SK-N-SH treated with all-trans-retinoic acid at 6 μM for 48 hours (cell line): ENCODE data around the gene BAIAP3.

Experiments
- ATAC-seq: fragments of 200-7000 bp; cut with Tn5 transposase; 3 replicates; pipeline ENCODE4 v1.9.1; 2020; ENCODE audit warnings: mild to moderate bottlenecking, moderate library complexity
- ARNTL ChIP-seq: fragments of 450-650 bp; formaldehyde crosslinking; IDR thresholded peaks from 2 replicates; pipeline ENCODE4 v1.5.0; 2020; ENCODE audit warnings: low read depth, mild to moderate bottlenecking, moderate library complexity, borderline replicate concordance
- CREB5 ChIP-seq: fragments of 250-450 bp; sonication (Bioruptor Pico); IDR thresholded peaks from 2 replicates; pipeline ENCODE4 v1.5.1; 2020; ENCODE audit warnings: low read depth, mild to moderate bottlenecking, moderate library complexity
- CSRNP3 ChIP-seq: fragments of 250-450 bp; sonication (Bioruptor Pico); IDR thresholded peaks from 2 replicates; pipeline ENCODE4 v1.5.1; 2021; ENCODE audit warnings: mild to moderate bottlenecking, moderate library complexity
- ESRRG ChIP-seq: fragments of 250-450 bp; sonication (Bioruptor Pico); IDR thresholded peaks from 2 replicates; pipeline ENCODE4 v1.6.1; 2021; ENCODE audit warnings: mild to moderate bottlenecking
- GLIS3 ChIP-seq: fragments of 250-450 bp; sonication (Bioruptor Pico); IDR thresholded peaks from 2 replicates; pipeline ENCODE4 v1.5.0; 2020; ENCODE audit warnings: mild to moderate bottlenecking, moderate library complexity
- ISL1 ChIP-seq: fragments of 250-450 bp; sonication (Bioruptor Pico); IDR thresholded peaks from 2 replicates; pipeline ENCODE4 v2.1.2; 2022; ENCODE audit warnings: mild to moderate bottlenecking, moderate library complexity
- OSR1 ChIP-seq: fragments of 250-450 bp; sonication (Bioruptor Pico); IDR thresholded peaks from 2 replicates; pipeline ENCODE4 v1.8.0; 2022; ENCODE audit warnings: moderate library complexity, mild to moderate bottlenecking, inconsistent platforms
- PATZ1 ChIP-seq: fragments of 250-450 bp; sonication (Bioruptor Pico); IDR thresholded peaks from 2 replicates; pipeline ENCODE4 v1.8.0; 2020; ENCODE audit warnings: mild to moderate bottlenecking, moderate library complexity, borderline replicate concordance
- POU6F1 ChIP-seq: fragments of 250-450 bp; sonication (Bioruptor Pico); IDR thresholded peaks from 2 replicates; pipeline ENCODE4 v1.8.0; 2021; ENCODE audit warnings: low read depth, mild to moderate bottlenecking, moderate library complexity, borderline replicate concordance
- PPARA ChIP-seq: fragments of 250-450 bp; sonication (Bioruptor Pico); IDR thresholded peaks from 2 replicates; pipeline ENCODE4 v1.5.0; 2020; ENCODE audit warnings: mild to moderate bottlenecking, borderline replicate concordance
- RARB ChIP-seq: fragments of 250-450 bp; sonication (Bioruptor Pico); IDR thresholded peaks from 2 replicates; pipeline ENCODE4 v1.8.0; 2021; ENCODE audit warnings: mild to moderate bottlenecking, moderate library complexity
- SNAI2 ChIP-seq: fragments of 250-450 bp; sonication (Bioruptor Pico); IDR thresholded peaks from 2 replicates; pipeline ENCODE4 v1.5.0; 2020; ENCODE audit warnings: mild to moderate bottlenecking, moderate library complexity
- TCF4 ChIP-seq: fragments of 250-450 bp; sonication (Bioruptor Pico); IDR thresholded peaks from 2 replicates; pipeline ENCODE4 v1.8.0; 2021; ENCODE audit warnings: mild to moderate bottlenecking, moderate library complexity, borderline replicate concordance
- TSHZ2 ChIP-seq: fragments of 250-450 bp; sonication (Bioruptor Pico); IDR thresholded peaks from 2 replicates; pipeline ENCODE4 v1.5.0; 2020; ENCODE audit warnings: mild to moderate bottlenecking, moderate library complexity
- ZC3H10 ChIP-seq: fragments of 250-450 bp; sonication (Bioruptor Pico); IDR thresholded peaks from 2 replicates; pipeline ENCODE4 v1.5.1; 2021; ENCODE audit warnings: mild to moderate bottlenecking, moderate library complexity
- ZFP3 ChIP-seq: fragments of 250-450 bp; sonication (Bioruptor Pico); IDR thresholded peaks from 2 replicates; pipeline ENCODE4 v1.5.0; 2020; ENCODE audit warnings: mild to moderate bottlenecking, moderate library complexity
- ZFP30 ChIP-seq: fragments of 450-650 bp; formaldehyde crosslinking; IDR thresholded peaks from 2 replicates; pipeline ENCODE4 v1.5.0; 2022; ENCODE audit warnings: mild to moderate bottlenecking, moderate library complexity
- ZNF565 ChIP-seq: fragments of 450-650 bp; formaldehyde crosslinking; conservative IDR thresholded peaks from 2 replicates; pipeline ENCODE4 v1.5.0; 2020; ENCODE audit warnings: low read depth, mild to moderate bottlenecking, moderate library complexity
- ZNF70 ChIP-seq: fragments of 450-650 bp; formaldehyde crosslinking; IDR thresholded peaks from 2 replicates; pipeline ENCODE4 v1.5.0; 2020; ENCODE audit warnings: mild to moderate bottlenecking, moderate library complexity
- ZNF8 ChIP-seq: fragments of 450-650 bp; formaldehyde crosslinking; IDR thresholded peaks from 2 replicates; pipeline ENCODE4 v1.5.0; 2020; ENCODE audit warnings: mild to moderate bottlenecking, moderate library complexity

The BAIAP3 gene

GRCh38 chr16:1397779-1398178 lies 64.3 kb downstream of the BAIAP3 start:
- no peak for ATAC-seq
- TF ChIP-seq PATZ1 (no peak), ZFP3 (CRISPR knock-in tag) (no peak), TSHZ2 (CRISPR knock-in tag) (no peak), ZFP30 (no peak), CREB5 (no peak), ESRRG (no peak), GLIS3 (no peak), ZNF70 (CRISPR knock-in tag) (no peak), ZNF8 (no peak), ARNTL (CRISPR knock-in tag) (no peak), OSR1 (CRISPR knock-in tag) (no peak), ZNF565 (CRISPR knock-in tag) (no peak), ZC3H10 (no peak), RARB (no peak), CSRNP3 (CRISPR knock-in tag) (no peak), ISL1 (CRISPR knock-in tag) (no peak), SNAI2 (CRISPR knock-in tag) (no peak)

GRCh38 chr16:1398351-1398750 lies 64.9 kb downstream of the BAIAP3 start:
- TF ChIP-seq TCF4 (CRISPR knock-in tag) (no peak), OSR1 (CRISPR knock-in tag) (no peak), CREB5 (no peak), ESRRG (no peak), POU6F1 (no peak), PATZ1 (no peak), ZFP3 (CRISPR knock-in tag) (no peak), PPARA (CRISPR knock-in tag) (no peak)
- TF ChIP-seq, all 23 proteins: peak for 0
- no peak for ATAC-seq
